ENCODE results near the gene FNBP1.

The FNBP1 gene

DNA sequence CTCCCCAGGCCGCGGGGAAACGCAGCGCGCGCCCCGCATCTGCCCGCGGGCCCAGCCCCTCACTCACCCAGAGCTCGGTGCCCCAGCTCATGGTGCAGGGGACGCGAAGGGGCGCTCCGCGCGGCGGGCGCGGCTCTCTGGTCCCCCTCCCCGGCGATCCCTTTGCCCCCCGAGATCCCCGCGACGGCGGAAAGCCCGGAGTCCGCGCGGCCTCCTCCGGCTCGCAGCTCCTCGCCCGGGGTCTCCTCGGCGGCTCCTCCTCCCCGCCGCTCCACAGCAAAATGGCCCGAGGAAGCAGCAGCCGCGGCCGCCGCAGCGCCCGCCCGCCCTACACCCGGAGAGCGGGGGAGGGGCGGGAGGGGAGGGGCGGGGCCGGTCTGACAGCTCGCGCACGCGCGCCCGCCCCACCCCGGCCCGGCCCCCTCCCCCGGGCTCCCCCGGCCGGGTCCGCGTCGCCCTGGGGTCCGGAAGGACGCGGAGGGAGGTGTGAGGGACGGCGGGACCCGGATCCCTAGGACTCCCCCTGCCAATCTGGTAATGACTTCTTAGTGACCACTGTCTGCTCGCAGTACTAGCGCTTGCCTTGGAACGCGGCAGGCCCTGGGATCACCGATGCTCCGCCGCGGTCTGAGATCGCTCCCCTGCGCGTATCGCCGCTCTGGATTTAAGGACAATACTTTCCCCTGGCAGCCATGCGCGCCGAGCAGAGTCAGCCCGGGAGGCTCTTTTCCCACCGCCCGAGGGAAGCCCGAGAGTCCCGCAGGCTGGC lies at the start of gene FNBP1:
FNBP1 (minus strand) TSS at position 305 of the 769 bp plus-strand sequence; CDS start at position 91, 214 bp downstream.
- peak within 1 kb of the TSS; percentile 85 for H3K4me3 ChIP-seq (ENCODE audit: low read length)
- TF ChIP-seq, protein P1, sequence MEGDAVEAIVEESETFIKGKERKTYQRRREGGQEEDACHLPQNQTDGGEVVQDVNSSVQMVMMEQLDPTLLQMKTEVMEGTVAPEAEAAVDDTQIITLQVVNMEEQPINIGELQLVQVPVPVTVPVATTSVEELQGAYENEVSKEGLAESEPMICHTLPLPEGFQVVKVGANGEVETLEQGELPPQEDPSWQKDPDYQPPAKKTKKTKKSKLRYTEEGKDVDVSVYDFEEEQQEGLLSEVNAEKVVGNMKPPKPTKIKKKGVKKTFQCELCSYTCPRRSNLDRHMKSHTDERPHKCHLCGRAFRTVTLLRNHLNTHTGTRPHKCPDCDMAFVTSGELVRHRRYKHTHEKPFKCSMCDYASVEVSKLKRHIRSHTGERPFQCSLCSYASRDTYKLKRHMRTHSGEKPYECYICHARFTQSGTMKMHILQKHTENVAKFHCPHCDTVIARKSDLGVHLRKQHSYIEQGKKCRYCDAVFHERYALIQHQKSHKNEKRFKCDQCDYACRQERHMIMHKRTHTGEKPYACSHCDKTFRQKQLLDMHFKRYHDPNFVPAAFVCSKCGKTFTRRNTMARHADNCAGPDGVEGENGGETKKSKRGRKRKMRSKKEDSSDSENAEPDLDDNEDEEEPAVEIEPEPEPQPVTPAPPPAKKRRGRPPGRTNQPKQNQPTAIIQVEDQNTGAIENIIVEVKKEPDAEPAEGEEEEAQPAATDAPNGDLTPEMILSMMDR (conservative IDR thresholded peaks at IDR 0.05; ENCODE audit: low read depth, low read length), result no peak
- DNase-seq (ENCODE audit: low read depth), result no peak

DNA sequence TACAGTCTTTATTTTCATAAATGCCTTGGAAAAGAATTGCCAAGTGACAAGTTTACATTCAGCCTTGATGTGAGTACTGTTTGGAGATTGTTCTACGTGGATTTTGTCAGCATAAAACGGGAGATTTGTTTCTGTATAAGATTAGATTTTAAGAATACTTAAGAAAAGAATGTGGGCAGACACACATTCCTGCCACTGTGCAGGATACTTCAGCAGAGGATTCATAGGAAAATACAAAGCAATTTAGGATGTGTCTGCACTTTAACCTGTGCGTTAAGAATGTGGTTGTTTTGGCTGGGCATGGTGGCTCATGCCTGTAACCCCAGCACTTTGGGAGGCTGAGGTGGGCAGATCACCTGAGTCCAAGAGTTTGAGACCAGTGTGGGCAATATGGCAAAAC lies 47.9 kb upstream of the FNBP1 start:
- H3K4me3 ChIP-seq (ENCODE audit: low read length), result no peak overlapping the region
- DNase-seq (ENCODE audit: low read depth), result no peak
- TF ChIP-seq, protein P1 (conservative IDR thresholded peaks at IDR 0.05; ENCODE audit: low read depth, low read length), result peak; percentile 34

DNA sequence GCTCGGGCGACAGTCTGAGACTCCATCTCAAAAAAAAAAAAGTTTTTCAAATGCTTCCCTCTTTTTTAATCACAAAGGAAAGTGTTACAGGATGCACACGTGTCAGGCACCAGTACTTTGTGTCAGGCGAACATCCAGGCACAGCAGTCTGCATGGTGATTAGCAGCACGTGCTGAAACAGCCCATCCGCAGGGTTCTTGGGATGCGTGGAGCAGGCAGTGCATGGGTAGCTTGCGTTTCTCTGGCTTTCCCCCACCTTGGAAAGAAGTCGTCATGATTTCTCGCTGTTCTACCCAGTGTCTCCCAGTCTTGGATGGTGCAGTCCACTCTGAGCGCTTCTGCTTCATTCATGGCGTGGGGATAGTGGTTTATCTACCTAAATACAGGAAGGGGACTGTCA lies 46.2 kb upstream of the FNBP1 start:
- TF ChIP-seq, protein P1 (conservative IDR thresholded peaks at IDR 0.05; ENCODE audit: low read depth, low read length), result no peak
- no peak overlapping the region for H3K4me3 ChIP-seq (ENCODE audit: low read length)
- no peak for DNase-seq (ENCODE audit: low read depth)

DNA sequence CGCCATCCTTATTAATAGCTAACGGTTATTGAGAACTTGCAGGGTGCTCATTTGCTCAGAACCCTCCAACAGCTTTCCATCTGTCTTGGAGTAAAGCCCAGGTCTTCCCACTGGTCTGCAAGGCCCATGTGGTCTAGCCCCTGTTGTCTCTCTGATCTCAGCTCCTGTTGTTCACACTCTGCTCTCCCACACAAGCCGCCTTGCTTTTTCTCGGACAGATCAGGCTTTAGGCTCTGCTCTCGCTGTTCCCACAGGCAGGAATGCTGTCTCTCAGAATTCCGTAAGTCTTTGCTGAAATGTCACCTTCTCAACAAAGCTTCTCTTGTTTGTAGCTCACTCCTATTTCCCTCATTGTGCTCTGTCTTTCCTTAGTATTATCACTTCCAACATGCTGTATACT lies 45.1 kb upstream of the FNBP1 start:
- TF ChIP-seq, protein P1 (conservative IDR thresholded peaks at IDR 0.05; ENCODE audit: low read depth, low read length), result no peak
- no peak overlapping the region for H3K4me3 ChIP-seq (ENCODE audit: low read length)
- DNase-seq (ENCODE audit: low read depth), result no peak

DNA sequence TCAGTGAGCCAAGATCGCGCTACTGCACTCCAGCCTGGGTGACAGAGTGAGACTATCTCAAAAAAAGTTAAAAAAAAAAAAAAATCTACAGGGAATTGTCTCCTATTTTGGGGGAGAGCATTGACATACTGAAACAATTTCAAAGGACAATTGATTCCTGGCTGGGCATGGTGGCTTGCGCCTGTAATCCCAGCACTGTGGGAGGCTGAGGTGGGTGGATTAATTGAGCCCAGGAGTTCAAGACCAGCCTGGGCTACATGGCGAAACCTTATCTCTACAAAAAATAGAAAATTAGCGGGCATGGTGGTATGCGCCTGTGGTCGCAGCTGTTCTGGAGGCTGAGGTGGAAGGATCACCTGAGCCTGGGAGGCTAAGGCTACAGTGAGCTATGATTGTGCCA lies 41.3 kb upstream of the FNBP1 start:
- no peak overlapping the region for H3K4me3 ChIP-seq (ENCODE audit: low read length)
- TF ChIP-seq, protein P1 (conservative IDR thresholded peaks at IDR 0.05; ENCODE audit: low read depth, low read length), result no peak
- no peak for DNase-seq (ENCODE audit: low read depth)

DNA sequence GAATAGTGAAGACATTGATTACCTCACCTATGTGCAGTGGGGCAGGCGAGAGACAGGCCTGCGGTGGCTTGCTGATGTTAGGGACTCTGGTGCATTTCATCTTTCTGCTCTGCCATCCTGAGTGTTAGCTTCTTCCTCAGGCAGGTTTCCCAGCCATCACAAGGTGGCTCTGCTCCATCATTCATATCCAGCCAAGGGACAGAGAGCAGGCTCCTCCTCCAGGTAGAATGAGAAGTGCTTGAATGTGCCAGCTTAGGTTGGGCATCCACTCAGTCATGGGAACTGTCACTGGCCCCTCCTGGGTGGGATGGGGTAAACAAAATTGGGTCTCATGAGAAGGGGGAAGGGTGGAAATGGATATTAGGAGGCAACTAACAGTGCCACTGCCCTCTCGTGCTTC lies 35.6 kb upstream of the FNBP1 start:
- DNase-seq (ENCODE audit: low read depth), result no peak
- TF ChIP-seq, protein P1 (conservative IDR thresholded peaks at IDR 0.05; ENCODE audit: low read depth, low read length), result no peak
- no peak overlapping the region for H3K4me3 ChIP-seq (ENCODE audit: low read length)

DNA sequence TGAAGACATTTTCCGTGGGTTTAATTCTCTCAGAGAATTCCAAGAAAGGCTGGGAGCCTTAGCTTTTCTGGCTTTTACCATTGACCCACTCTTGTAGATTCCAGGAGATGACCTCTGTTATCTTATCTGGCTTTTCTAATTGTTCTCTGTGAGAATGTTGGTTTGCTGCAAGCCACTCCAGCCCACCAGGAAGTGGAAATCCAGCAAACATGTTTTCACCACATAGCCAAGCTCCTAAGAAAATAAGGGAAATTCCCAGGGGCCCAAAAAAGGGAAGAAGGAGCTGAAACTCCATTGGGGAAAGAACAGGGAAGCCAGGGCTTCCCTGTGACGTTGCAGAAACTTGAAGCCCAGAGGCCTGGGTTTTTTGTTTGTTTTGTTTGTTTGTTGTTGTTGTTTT lies 30.4 kb upstream of the FNBP1 start:
- no peak for DNase-seq (ENCODE audit: low read depth)
- H3K4me3 ChIP-seq (ENCODE audit: low read length), result no peak overlapping the region
- TF ChIP-seq, protein P1 (conservative IDR thresholded peaks at IDR 0.05; ENCODE audit: low read depth, low read length), result no peak
